Osteoblast (primary cell): ENCODE data around the gene CLUH. TPM values are rescaled to one million over a fixed set of nuclear protein-coding genes. Genes with fewer than 3 reads are reported as not detected.

ENCODE experiments used
- DNase-seq: peaks from one replicate; pipeline ENCODE4 v3.0.0; 2011; ENCODE audit warnings: low spot score, mixed read lengths; ENCODE audit not compliant: insufficient read length; ENCODE audit errors: missing footprints
- H2AFZ ChIP-seq: 2 replicates; pipeline ENCODE4 v1.6.0; 2011; ENCODE audit warnings: mild to moderate bottlenecking, low read length
- H3K27ac ChIP-seq: 2 replicates; pipeline ENCODE4 v1.5.1; 2011; ENCODE audit warnings: mild to moderate bottlenecking, low read depth, low read length, moderate library complexity
- H3K27me3 ChIP-seq: 2 replicates; pipeline ENCODE4 v1.6.0; 2012; ENCODE audit warnings: mild to moderate bottlenecking, control low read depth, inconsistent platforms, low read length, moderate library complexity; ENCODE audit not compliant: insufficient read depth
- H3K36me3 ChIP-seq: 2 replicates; pipeline ENCODE4 v1.5.1; 2011; ENCODE audit warnings: mild to moderate bottlenecking, low read length, control low read depth, moderate library complexity; ENCODE audit not compliant: insufficient read depth
- H3K4me1 ChIP-seq: 2 replicates; pipeline ENCODE4 v1.5.1; 2011; ENCODE audit warnings: mild to moderate bottlenecking, low read length, control low read depth, moderate library complexity; ENCODE audit not compliant: insufficient read depth
- H3K4me2 ChIP-seq: 2 replicates; pipeline ENCODE4 v1.6.0; 2011; ENCODE audit warnings: mild to moderate bottlenecking, low read length; ENCODE audit not compliant: insufficient read depth
- H3K4me3 ChIP-seq: fragments of 200-600 bp; sonication (generic); 3 replicates; pipeline ENCODE4 v1.5.1; 2012; ENCODE audit warnings: mild to moderate bottlenecking, low read length, inconsistent platforms; ENCODE audit not compliant: insufficient read depth
- H3K79me2 ChIP-seq: 2 replicates; pipeline ENCODE4 v1.6.0; 2012; ENCODE audit warnings: mild to moderate bottlenecking, low read length, control low read depth, inconsistent platforms; ENCODE audit not compliant: insufficient read depth
- H3K9me3 ChIP-seq: 2 replicates; pipeline ENCODE4 v1.5.1; 2011; ENCODE audit warnings: low read depth, low read length, control low read depth
- H4K20me1 ChIP-seq: 2 replicates; pipeline ENCODE4 v1.6.0; 2012; ENCODE audit warnings: mild to moderate bottlenecking, low read length, control low read depth; ENCODE audit not compliant: insufficient read depth
- total RNA-seq: library from RNA; depleted of rRNA; stranded (reverse); fragments of >200 nt; gene quantifications from 2 replicates; pipeline ENCODE4 v1.2.3, GENCODE V29; 2012
- TF ChIP-seq, protein P1 (sequence below): IDR thresholded peaks from 2 replicates; pipeline ENCODE4 v1.5.1; 2011; ENCODE audit warnings: mild to moderate bottlenecking, low read depth, low read length, moderate library complexity; ENCODE audit errors: extremely low read depth

CLUH gene
- total RNA-seq, 1 donor, result 41.6 TPM

- TF ChIP-seq, protein P1, sequence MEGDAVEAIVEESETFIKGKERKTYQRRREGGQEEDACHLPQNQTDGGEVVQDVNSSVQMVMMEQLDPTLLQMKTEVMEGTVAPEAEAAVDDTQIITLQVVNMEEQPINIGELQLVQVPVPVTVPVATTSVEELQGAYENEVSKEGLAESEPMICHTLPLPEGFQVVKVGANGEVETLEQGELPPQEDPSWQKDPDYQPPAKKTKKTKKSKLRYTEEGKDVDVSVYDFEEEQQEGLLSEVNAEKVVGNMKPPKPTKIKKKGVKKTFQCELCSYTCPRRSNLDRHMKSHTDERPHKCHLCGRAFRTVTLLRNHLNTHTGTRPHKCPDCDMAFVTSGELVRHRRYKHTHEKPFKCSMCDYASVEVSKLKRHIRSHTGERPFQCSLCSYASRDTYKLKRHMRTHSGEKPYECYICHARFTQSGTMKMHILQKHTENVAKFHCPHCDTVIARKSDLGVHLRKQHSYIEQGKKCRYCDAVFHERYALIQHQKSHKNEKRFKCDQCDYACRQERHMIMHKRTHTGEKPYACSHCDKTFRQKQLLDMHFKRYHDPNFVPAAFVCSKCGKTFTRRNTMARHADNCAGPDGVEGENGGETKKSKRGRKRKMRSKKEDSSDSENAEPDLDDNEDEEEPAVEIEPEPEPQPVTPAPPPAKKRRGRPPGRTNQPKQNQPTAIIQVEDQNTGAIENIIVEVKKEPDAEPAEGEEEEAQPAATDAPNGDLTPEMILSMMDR, result no peak
- Histone ChIP-seq H3K4me3 (no peak overlapping the region), H3K9me3 (no peaks in the 10 kb centered on the region), H2AFZ (no peak overlapping the region), H3K36me3 (peaks cover 14% of the 10 kb centered on the region), H3K79me2 (peaks cover 75% of the 10 kb centered on the region), H4K20me1 (peaks cover 61% of the 10 kb centered on the region), H3K27ac (peak overlapping the region; percentile 15), H3K4me2 (no peak overlapping the region), H3K27me3 (no peaks in the 10 kb centered on the region), H3K4me1 (peaks cover 41% of the 10 kb centered on the region)
- peak; percentile 71 for DNase-seq
Measured at GRCh38 chr17:2705888-2706795, 5.4 kb downstream of the CLUH start.

DNA sequence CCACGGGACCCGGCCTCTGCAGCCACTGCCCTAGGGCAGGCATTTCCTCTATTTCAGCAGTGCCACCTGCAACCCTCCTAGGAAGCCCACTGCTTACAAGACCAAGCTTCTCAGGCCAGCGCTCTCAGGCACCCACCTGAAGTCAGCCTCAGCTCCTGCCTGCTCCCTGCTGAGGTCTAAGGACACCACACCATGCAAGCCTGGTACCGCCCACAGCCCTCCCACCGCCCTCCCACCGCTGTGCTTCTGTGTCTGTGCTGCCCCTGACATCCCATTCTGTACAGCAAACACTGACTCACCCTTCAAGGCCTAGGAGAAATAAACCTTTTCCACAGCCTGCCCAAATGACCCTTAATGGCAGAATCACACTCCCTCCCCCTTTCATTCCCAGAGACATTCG is 6.3 kb downstream of the CLUH start:
- peak; percentile 99 for DNase-seq
- Histone ChIP-seq H3K36me3 (peaks cover 16% of the 10 kb centered on the region), H2AFZ (no peak overlapping the region), H4K20me1 (peaks cover 54% of the 10 kb centered on the region), H3K79me2 (peaks cover 66% of the 10 kb centered on the region), H3K27me3 (no peaks in the 10 kb centered on the region), H3K4me3 (no peak overlapping the region), H3K4me2 (no peak overlapping the region), H3K9me3 (no peaks in the 10 kb centered on the region), H3K27ac (peak overlapping the region; percentile 23), H3K4me1 (peaks cover 34% of the 10 kb centered on the region)
- TF ChIP-seq, protein P1, result no peak

DNA sequence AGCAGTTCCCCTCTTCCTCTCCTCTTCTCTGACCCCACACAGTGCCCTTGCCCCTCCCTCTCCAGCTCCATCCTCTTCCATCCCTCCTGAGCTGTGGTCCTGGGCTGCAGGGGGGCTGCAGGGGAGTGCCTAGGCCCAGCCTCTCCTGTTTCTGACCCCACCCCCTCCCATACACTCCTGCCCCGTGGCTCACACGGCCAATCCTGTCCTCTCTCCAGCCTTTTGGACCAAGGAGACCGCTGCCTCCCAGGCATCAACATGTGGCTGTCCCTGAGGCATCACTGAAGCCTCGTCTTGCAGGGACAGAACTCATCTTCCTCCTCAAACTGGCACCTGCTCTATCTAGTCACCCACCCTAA is 6.7 kb downstream of the CLUH start:
- no peaks in the 10 kb centered on the region for H3K9me3 ChIP-seq
- H3K27me3 ChIP-seq, result no peaks in the 10 kb centered on the region
- peak; percentile 85 for DNase-seq
- no peak overlapping the region for H3K4me2 ChIP-seq
- H3K36me3 ChIP-seq, result peaks cover 16% of the 10 kb centered on the region
- H4K20me1 ChIP-seq, result peaks cover 50% of the 10 kb centered on the region
- peak overlapping the region; percentile 23 for H3K27ac ChIP-seq
- no peak overlapping the region for H2AFZ ChIP-seq
- H3K79me2 ChIP-seq, result peaks cover 62% of the 10 kb centered on the region
- H3K4me1 ChIP-seq, result peaks cover 30% of the 10 kb centered on the region
- no peak overlapping the region for H3K4me3 ChIP-seq
- TF ChIP-seq, protein P1, result no peak
